Muscle of leg (tissue), 11 donors: Measurements from ENCODE around the gene GNAO1. TPM values are rescaled to one million over a fixed set of nuclear protein-coding genes. Genes with fewer than 3 reads are reported as not detected.
A peak's percentile ranks its signal among the peaks of the same experiment; 100 is the strongest.

ENCODE experiments used
- DNase-seq: peaks from one replicate; pipeline ENCODE4 v3.0.0; 2013
- H3K27ac ChIP-seq: one replicate; pipeline ENCODE4 v1.5.1; 2013; ENCODE audit warnings: mild to moderate bottlenecking, low read length, control low read depth
- H3K27me3 ChIP-seq: one replicate; pipeline ENCODE4 v1.6.1; 2013; ENCODE audit warnings: low read length; ENCODE audit not compliant: control insufficient read depth, insufficient read depth
- H3K36me3 ChIP-seq: one replicate; pipeline ENCODE4 v1.6.1; 2013; ENCODE audit warnings: low read length; ENCODE audit not compliant: control insufficient read depth, insufficient read depth
- H3K4me1 ChIP-seq: one replicate; pipeline ENCODE4 v1.6.1; 2013; ENCODE audit warnings: low read length; ENCODE audit not compliant: control insufficient read depth, insufficient read depth
- H3K4me3 ChIP-seq: one replicate; pipeline ENCODE4 v1.5.1; 2013; ENCODE audit warnings: low read length, control low read depth
- H3K9me3 ChIP-seq: replicated peaks from 2 replicates; pipeline ENCODE4 v1.6.1; 2013; ENCODE audit warnings: low read depth, low read length; ENCODE audit not compliant: control insufficient read depth
- WGBS: methylation state at CpG from one replicate; pipeline ENCODE4 v1.1.5; 2013; ENCODE audit warnings: missing lambda C conversion rate; ENCODE audit not compliant: insufficient coverage; 5-methylcytosine and 5-hydroxymethylcytosine counted together
- polyA plus RNA-seq, 8 donors: library from polyadenylated mRNA; unstranded; fragments of 120-200 nt; gene quantifications; one replicate each; pipeline versions ENCODE4 v1.2.1 to v1.2.3, GENCODE V29; 2013; ENCODE audit warnings: inconsistent platforms in 1 of 8, low replicate concordance in 1 of 8; ENCODE audit not compliant: insufficient read length in 8 of 8, insufficient read depth in 1 of 8
- total RNA-seq: library from RNA; stranded (reverse); fragments of 120-200 nt; gene quantifications from one replicate; pipeline ENCODE4 v1.2.4, GENCODE V29; 2013

GNAO1 gene
- total and polyA plus RNA-seq, 9 donors, result 0.49 to 3.2 (median 2.1) TPM

- Histone ChIP-seq H3K4me3 (no peak overlapping the region), H3K36me3 (no peaks in the 10 kb centered on the region), H3K4me1 (peaks cover 10% of the 10 kb centered on the region), H3K27me3 (peaks cover 7% of the 10 kb centered on the region), H3K9me3 (peaks cover 2% of the 10 kb centered on the region), H3K27ac (no peak overlapping the region)
- 76% methylated on average over 5 of the region's 7 CpGs for WGBS
- DNase-seq, result peak; percentile 37
These were observed 78.8 kb downstream of the GNAO1 start for GRCh38 chr16:56269811-56270684.

GRCh38 chr16:56270828-56271227, 79.5 kb downstream of the GNAO1 start:
- peaks cover 2% of the 10 kb centered on the region for H3K9me3 ChIP-seq
- 83% methylated on average over 1 of the region's 3 CpGs for WGBS
- peaks cover 10% of the 10 kb centered on the region for H3K4me1 ChIP-seq
- peaks cover 7% of the 10 kb centered on the region for H3K27me3 ChIP-seq
- H3K4me3 ChIP-seq, result no peak overlapping the region
- no peak overlapping the region for H3K27ac ChIP-seq
- no peak for DNase-seq
- no peaks in the 10 kb centered on the region for H3K36me3 ChIP-seq

GRCh38 chr16:56272583-56272894, 81.2 kb downstream of the GNAO1 start:
- Histone ChIP-seq H3K4me1 (peaks cover 10% of the 10 kb centered on the region), H3K27me3 (peaks cover 7% of the 10 kb centered on the region), H3K4me3 (no peak overlapping the region), H3K9me3 (peaks cover 2% of the 10 kb centered on the region), H3K27ac (no peak overlapping the region), H3K36me3 (no peaks in the 10 kb centered on the region)
- no peak for DNase-seq

- Histone ChIP-seq H3K4me1 (peaks cover 10% of the 10 kb centered on the region), H3K36me3 (no peaks in the 10 kb centered on the region), H3K27me3 (peaks cover 7% of the 10 kb centered on the region), H3K27ac (no peak overlapping the region), H3K9me3 (peaks cover 2% of the 10 kb centered on the region), H3K4me3 (no peak overlapping the region)
- WGBS, result 88% methylated on average over 4 of the region's 4 CpGs
- DNase-seq, result no peak
These were observed 82.3 kb downstream of the GNAO1 start for GRCh38 chr16:56273615-56274014.

- Histone ChIP-seq H3K27me3 (peaks cover 6% of the 10 kb centered on the region), H3K4me1 (peaks cover 7% of the 10 kb centered on the region), H3K4me3 (no peak overlapping the region), H3K9me3 (peaks cover 2% of the 10 kb centered on the region), H3K36me3 (no peaks in the 10 kb centered on the region), H3K27ac (no peak overlapping the region)
- DNase-seq, result no peak
- WGBS, result 92% methylated on average over 2 of the region's 4 CpGs
These were observed 83.1 kb downstream of the GNAO1 start for GRCh38 chr16:56274369-56274768.

- Histone ChIP-seq H3K27me3 (peaks cover 5% of the 10 kb centered on the region), H3K27ac (no peak overlapping the region), H3K36me3 (no peaks in the 10 kb centered on the region), H3K9me3 (peaks cover 2% of the 10 kb centered on the region), H3K4me1 (peaks cover under 1% of the 10 kb centered on the region), H3K4me3 (no peak overlapping the region)
- 60% methylated on average over 1 of the region's 4 CpGs for WGBS
- no peak for DNase-seq
These were observed 83.8 kb downstream of the GNAO1 start for GRCh38 chr16:56275076-56275475.

GRCh38 chr16:56275801-56276200, 84.5 kb downstream of the GNAO1 start:
- H3K4me1 ChIP-seq, result no peaks in the 10 kb centered on the region
- DNase-seq, result no peak
- WGBS, result 91% methylated on average over 4 of the region's 9 CpGs
- peaks cover 5% of the 10 kb centered on the region for H3K27me3 ChIP-seq
- peaks cover 2% of the 10 kb centered on the region for H3K9me3 ChIP-seq
- no peaks in the 10 kb centered on the region for H3K36me3 ChIP-seq
- no peak overlapping the region for H3K4me3 ChIP-seq
- H3K27ac ChIP-seq, result no peak overlapping the region

GRCh38 chr16:56277075-56277474, 85.8 kb downstream of the GNAO1 start:
- H3K9me3 ChIP-seq, result peaks cover 2% of the 10 kb centered on the region
- no peak overlapping the region for H3K27ac ChIP-seq
- no peak overlapping the region for H3K4me3 ChIP-seq
- H3K4me1 ChIP-seq, result no peaks in the 10 kb centered on the region
- 36% methylated on average over 5 of the region's 5 CpGs for WGBS
- peaks cover 5% of the 10 kb centered on the region for H3K27me3 ChIP-seq
- no peaks in the 10 kb centered on the region for H3K36me3 ChIP-seq
- DNase-seq, result no peak

- no peaks in the 10 kb centered on the region for H3K9me3 ChIP-seq
- no peak overlapping the region for H3K27ac ChIP-seq
- WGBS, result 84% methylated on average over 8 of the region's 9 CpGs
- H3K4me1 ChIP-seq, result no peaks in the 10 kb centered on the region
- peaks cover 5% of the 10 kb centered on the region for H3K27me3 ChIP-seq
- H3K36me3 ChIP-seq, result no peaks in the 10 kb centered on the region
- no peak overlapping the region for H3K4me3 ChIP-seq
- DNase-seq, result no peak
These were observed 87.0 kb downstream of the GNAO1 start for GRCh38 chr16:56278196-56278855.

- Histone ChIP-seq H3K36me3 (no peaks in the 10 kb centered on the region), H3K4me3 (no peak overlapping the region), H3K9me3 (no peaks in the 10 kb centered on the region), H3K27ac (no peak overlapping the region), H3K27me3 (no peaks in the 10 kb centered on the region), H3K4me1 (no peaks in the 10 kb centered on the region)
- WGBS, result 55% methylated on average over 7 of the region's 8 CpGs
- no peak for DNase-seq
These were observed 87.8 kb downstream of the GNAO1 start for GRCh38 chr16:56279132-56279531.
